ENCODE results near the gene GRM4.
"Not testable (repeated sequence)": the region's sequence is repeated elsewhere in the genome, so short reads cannot be mapped to it uniquely, and the experiment has no call there.

DNA sequence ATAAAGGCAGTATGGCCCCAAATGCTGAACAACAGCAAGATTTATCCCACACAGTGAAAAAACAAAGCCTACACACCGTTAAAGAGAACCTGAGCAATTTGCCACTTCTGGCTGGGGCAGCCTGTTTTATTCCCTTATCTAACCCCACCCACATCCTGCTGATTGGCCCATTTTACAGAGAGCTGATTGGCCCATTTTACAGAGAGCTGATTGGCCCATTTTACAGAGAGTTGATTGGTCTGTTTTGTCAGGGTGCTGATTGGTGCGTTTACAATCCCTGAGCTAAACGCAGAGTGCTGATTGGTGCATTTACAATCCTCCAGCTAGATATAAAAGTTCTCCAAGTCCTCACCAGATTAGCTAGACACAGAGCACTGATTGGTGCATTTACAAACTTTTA is 129.3 kb downstream of the GRM4 start:
- TF ChIP-seq, protein P1, sequence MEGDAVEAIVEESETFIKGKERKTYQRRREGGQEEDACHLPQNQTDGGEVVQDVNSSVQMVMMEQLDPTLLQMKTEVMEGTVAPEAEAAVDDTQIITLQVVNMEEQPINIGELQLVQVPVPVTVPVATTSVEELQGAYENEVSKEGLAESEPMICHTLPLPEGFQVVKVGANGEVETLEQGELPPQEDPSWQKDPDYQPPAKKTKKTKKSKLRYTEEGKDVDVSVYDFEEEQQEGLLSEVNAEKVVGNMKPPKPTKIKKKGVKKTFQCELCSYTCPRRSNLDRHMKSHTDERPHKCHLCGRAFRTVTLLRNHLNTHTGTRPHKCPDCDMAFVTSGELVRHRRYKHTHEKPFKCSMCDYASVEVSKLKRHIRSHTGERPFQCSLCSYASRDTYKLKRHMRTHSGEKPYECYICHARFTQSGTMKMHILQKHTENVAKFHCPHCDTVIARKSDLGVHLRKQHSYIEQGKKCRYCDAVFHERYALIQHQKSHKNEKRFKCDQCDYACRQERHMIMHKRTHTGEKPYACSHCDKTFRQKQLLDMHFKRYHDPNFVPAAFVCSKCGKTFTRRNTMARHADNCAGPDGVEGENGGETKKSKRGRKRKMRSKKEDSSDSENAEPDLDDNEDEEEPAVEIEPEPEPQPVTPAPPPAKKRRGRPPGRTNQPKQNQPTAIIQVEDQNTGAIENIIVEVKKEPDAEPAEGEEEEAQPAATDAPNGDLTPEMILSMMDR (IDR thresholded peaks at IDR 0.05) = not testable (repeated sequence)
- not testable (repeated sequence) for TF ChIP-seq POLR2A (IDR thresholded peaks at IDR 0.05)

Data from heart left ventricle (tissue), 13 donors.